HFF-Myc (cell line): Measurements from ENCODE around the gene ECHS1.
"Not testable (repeated sequence)": the region's sequence is repeated elsewhere in the genome, so short reads cannot be mapped to it uniquely, and the experiment has no call there.

Experiments
- DNase-seq: peaks from one replicate; pipeline ENCODE4 v3.0.0-alpha.2; 2011; ENCODE audit warnings: low read depth; ENCODE audit errors: extremely low read depth
- H3K4me3 ChIP-seq: replicated peaks from 2 replicates; pipeline ENCODE4 v1.5.1; 2011; ENCODE audit warnings: low read depth, mild to moderate bottlenecking, control low read depth, low read length
- CTCF ChIP-seq: IDR thresholded peaks from 2 replicates; pipeline ENCODE4 v1.5.1; 2012; ENCODE audit warnings: mild to moderate bottlenecking, low read depth, low read length, control low read depth; ENCODE audit errors: missing control alignments

Gene ECHS1

DNA sequence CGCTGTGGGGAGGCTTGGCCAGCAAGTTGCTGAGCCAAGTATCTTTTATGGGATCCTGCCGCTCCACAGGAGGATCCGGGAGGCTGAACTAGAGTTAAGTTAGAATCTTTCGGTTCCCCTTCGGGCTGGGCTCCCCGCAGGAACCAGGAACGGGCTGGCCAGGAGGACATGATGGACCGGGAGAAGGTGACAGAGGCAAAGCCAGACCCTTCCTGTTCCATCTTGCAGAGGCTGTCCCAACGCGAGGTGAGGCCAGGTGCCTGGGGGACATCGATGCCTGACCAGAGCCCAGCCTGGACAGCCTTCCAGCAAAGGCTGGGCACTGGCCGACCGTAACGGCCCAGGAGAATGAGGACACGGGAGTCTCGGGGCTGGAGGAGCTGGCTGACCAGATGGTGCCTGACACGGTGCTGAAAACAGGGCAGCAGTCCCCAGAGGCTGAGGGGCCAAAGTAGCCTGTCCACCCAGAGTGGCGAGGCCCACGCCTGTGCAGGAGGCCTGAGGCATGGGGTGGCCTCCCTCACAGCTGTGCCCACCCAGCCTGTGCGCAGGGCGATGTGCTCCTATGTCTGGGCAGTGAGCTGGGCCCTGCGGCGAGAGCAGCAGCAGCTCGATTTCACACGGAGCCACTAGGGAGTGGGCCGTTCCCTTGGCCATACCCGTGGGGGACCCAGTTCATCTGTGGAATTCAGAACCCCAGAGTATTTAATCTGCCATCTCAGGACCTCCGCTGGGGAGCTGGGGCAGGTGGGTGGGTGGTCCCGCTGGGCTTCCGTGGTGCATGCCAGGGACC lies 4.1 kb upstream of the ECHS1 start:
- H3K4me3 ChIP-seq: no peak overlapping the region
- TF ChIP-seq CTCF: no peak

GRCh38 chr10:133376183-133376582 lies 3.0 kb upstream of the ECHS1 start:
- not testable (repeated sequence) for DNase-seq, H3K4me3 ChIP-seq

More for the DNA sequence above, 4.1 kb upstream of the ECHS1 start:
- DNase-seq: no peak

DNA sequence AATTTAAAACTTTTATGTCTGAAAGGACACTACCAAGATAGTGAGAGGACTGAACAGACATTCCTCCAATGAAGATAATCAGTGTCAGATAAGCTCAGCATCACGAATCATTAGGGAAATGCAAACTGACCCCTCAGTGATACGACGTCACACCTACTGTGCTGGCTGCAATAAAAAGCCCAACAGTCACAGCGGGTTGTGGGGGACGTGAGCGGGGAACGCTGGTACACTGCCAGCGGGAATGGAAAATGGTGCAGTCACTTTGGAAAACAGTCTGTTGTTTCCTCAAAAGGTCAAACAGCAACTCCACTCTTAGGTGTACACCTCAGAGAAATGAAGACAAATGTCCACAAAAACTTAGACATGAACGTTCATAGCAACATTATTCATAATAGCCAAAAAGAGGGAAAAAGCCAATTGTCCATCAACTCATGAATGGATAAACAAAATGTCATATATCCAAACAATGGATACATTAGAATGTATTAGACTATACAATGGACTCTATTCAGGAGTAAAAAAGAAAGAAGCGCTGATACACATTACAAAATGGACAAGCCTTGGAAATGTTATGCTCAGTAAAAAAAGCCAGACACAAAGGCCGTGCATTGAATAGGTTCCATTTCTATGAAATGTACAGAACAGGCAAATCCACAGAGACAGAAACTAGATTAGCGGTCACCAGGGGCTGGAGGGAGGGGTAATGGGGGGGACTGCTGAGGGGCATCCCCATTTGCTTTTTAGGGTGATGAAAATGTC lies 2.4 kb upstream of the ECHS1 start:
- no peak overlapping the region for H3K4me3 ChIP-seq

DNA sequence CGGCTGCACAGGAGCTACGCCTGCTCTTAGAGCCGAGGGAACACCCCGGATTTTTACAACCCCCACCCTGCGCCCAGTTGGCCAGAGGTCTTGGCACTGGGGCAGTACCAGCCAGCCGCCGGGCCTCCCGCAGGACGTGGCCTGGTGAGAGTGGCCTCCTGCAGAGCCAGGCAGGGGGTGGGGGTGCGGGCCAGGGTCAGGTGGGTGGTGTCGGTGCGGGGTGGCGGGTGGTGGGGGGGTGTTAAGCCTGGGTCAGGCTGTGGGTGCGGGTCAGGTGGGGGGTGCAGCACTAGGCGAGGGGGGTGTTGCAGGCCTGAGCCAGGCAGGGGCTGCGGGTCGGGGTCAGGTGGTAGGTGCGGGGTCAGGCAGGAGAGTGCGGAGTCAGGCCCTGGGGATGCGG lies 647 bp downstream of the ECHS1 start:
- TF ChIP-seq CTCF: no peak
- peak overlapping the region; percentile 58 for H3K4me3 ChIP-seq
- no peak for DNase-seq

More for the DNA sequence above, 2.4 kb upstream of the ECHS1 start:
- no peak for TF ChIP-seq CTCF
- DNase-seq: no peak

GRCh38 chr10:133370030-133370786 lies 2.9 kb downstream of the ECHS1 start:
- TF ChIP-seq CTCF: no peak

DNA sequence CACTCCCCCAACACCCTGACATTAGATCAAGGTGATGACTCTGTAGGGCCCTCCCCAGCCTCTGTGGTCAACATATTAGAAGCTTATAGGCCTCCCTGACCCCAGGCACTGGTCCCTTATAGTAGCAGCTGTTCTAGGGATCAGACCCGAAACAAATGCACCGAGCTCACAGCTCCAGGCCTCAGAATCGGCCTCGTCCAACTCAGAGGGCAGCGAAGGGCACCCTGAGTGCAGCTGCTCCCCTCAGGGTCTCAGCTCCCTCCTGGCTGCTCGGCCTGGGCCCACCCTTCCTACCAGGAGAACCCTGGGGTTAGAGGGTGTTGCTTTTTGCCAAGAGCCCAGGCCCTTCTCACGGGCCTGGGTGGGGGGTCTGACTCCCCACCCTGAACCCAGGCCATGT lies 5.0 kb downstream of the ECHS1 start:
- no peak for TF ChIP-seq CTCF
- no peak overlapping the region for H3K4me3 ChIP-seq
- DNase-seq: no peak

More at GRCh38 chr10:133370030-133370786, 2.9 kb downstream of the ECHS1 start:
- H3K4me3 ChIP-seq: no peak overlapping the region
- no peak for DNase-seq

DNA sequence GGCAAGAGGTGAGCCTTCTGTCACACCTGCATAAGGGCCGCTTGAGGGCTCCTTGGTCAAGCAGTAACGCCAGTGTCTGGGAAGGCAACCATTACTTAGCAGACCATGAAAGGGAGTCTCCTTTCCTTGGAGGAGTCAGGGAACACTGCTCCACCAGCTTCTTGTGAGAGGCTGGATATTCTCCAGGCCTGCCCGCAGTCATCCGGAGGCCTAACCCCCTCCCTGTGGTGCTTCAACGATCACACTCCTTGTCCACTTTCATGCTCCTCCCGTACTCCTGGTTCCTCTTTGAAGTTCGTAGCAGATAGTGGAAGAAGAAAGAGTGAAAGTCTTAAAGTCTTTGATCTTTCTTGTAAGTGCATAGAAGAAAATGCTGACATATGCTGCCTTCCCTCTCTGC lies 5.7 kb downstream of the ECHS1 start:
- H3K4me3 ChIP-seq, DNase-seq: not testable (repeated sequence)
